Natural killer cell (primary cell): ENCODE measurements around the gene EEF1E1. TPM values are rescaled to one million over a fixed set of nuclear protein-coding genes. Genes with fewer than 3 reads are reported as not detected.

ENCODE experiments used
- ATAC-seq, 3 donors: fragments of 150-1000 bp in 2 of 3; fragments of 200-7000 bp in 1 of 3; cut with Tn5 transposase; 1 replicate in 1 of 3; 2 replicates in 2 of 3; pipeline ENCODE4 v1.10.0; 2021; ENCODE audit warnings: mild to moderate bottlenecking in 2 of 3, moderate library complexity in 2 of 3
- DNase-seq, 2 donors: peaks; one replicate each; pipeline versions ENCODE4 v3.0.0 to v3.0.0-alpha.2; 2013 to 2021; ENCODE audit warnings: mixed read lengths in 1 of 2
- H3K27ac ChIP-seq: one replicate; pipeline ENCODE4 v1.5.1; 2013; ENCODE audit warnings: mild to moderate bottlenecking, low read length
- H3K27me3 ChIP-seq: one replicate; pipeline ENCODE4 v1.6.1; 2013; ENCODE audit warnings: low read length; ENCODE audit not compliant: control insufficient read depth, insufficient read depth
- H3K36me3 ChIP-seq: one replicate; pipeline ENCODE4 v1.6.1; 2013; ENCODE audit warnings: low read length; ENCODE audit not compliant: control insufficient read depth, insufficient read depth
- H3K4me1 ChIP-seq: one replicate; pipeline ENCODE4 v1.6.1; 2013; ENCODE audit warnings: low read length; ENCODE audit not compliant: control insufficient read depth, insufficient read depth
- H3K4me3 ChIP-seq: one replicate; pipeline ENCODE4 v1.5.1; 2013; ENCODE audit warnings: low read length
- H3K9me3 ChIP-seq: one replicate; pipeline ENCODE4 v1.6.1; 2013; ENCODE audit warnings: low read length; ENCODE audit not compliant: control insufficient read depth, insufficient read depth
- H3K27ac Mint-ChIP-seq, 2 donors: one replicate each; pipeline ENCODE4 v1.8.0; 2022; ENCODE audit warnings: mild to moderate bottlenecking in 2 of 2, mixed read lengths in 2 of 2, moderate library complexity in 1 of 2
- H3K27me3 Mint-ChIP-seq, 2 donors: one replicate each; pipeline ENCODE4 v1.8.0; 2022; ENCODE audit warnings: low read depth in 2 of 2, mixed read lengths in 2 of 2
- H3K36me3 Mint-ChIP-seq: one replicate; pipeline ENCODE4 v1.8.0; 2022; ENCODE audit warnings: mixed read lengths
- H3K4me1 Mint-ChIP-seq, 2 donors: one replicate each; pipeline ENCODE4 v1.8.0; 2022; ENCODE audit warnings: mixed read lengths in 2 of 2
- H3K4me3 Mint-ChIP-seq: one replicate; pipeline ENCODE4 v1.8.0; 2022; ENCODE audit warnings: mild to moderate bottlenecking, moderate library complexity, mixed read lengths
- H3K9me3 Mint-ChIP-seq, 2 donors: one replicate each; pipeline ENCODE4 v1.8.0; 2022; ENCODE audit warnings: mixed read lengths in 2 of 2
- CTCF ChIP-seq: fragments of 200-600 bp; IDR thresholded peaks from one replicate; pipeline ENCODE4 v1.8.0; 2022; ENCODE audit warnings: antibody characterized with exemption
- WGBS: methylation state at CpG from one replicate; pipeline ENCODE4 v1.1.7; 2013; ENCODE audit warnings: missing lambda C conversion rate; ENCODE audit not compliant: insufficient coverage; 5-methylcytosine and 5-hydroxymethylcytosine counted together
- intact Hi-C: fragments of 100-400 bp; cut with micrococcal nuclease; formaldehyde crosslinking; loops from one replicate; pipeline ENCODE4 v1.14.2; 2022
- total RNA-seq, 4 donors: library from RNA; stranded (reverse); fragments of 120-200 nt in 1 of 4; gene quantifications; one replicate each; pipeline versions ENCODE4 v1.2.3 to v1.2.4, GENCODE V29; 2013 to 2022

The EEF1E1 gene
- total RNA-seq, 3 donors from 2014 or later (not counting 1 experiment from before 2014, with no cell fraction given) = 9.6 to 13.8 (median 10.2) TPM

GRCh38 chr6:8108759-8109539 lies 6.6 kb upstream of the EEF1E1 start:
- no peak for TF ChIP-seq CTCF
- Mint-ChIP-seq H3K4me1 (no peaks in the 10 kb centered on the region), H3K36me3 (no peaks in the 10 kb centered on the region), H3K27ac (no peak overlapping the region), H3K9me3 (no peaks in the 10 kb centered on the region), H3K4me3 (no peak overlapping the region), H3K27me3 (peaks cover 20 to 61% of the 10 kb centered on the region in 2 donors)
- Histone ChIP-seq H3K4me1 (no peaks in the 10 kb centered on the region), H3K4me3 (no peak overlapping the region), H3K36me3 (no peaks in the 10 kb centered on the region), H3K27me3 (no peaks in the 10 kb centered on the region), H3K27ac (no peak overlapping the region), H3K9me3 (no peaks in the 10 kb centered on the region)
- DNase-seq (no peak), ATAC-seq (no peak)
- WGBS = 79% methylated on average over 13 of the region's 13 CpGs
- intact Hi-C loops = no loop called here

- Histone ChIP-seq H3K27ac (no peak overlapping the region), H3K9me3 (no peaks in the 10 kb centered on the region), H3K36me3 (no peaks in the 10 kb centered on the region), H3K27me3 (no peaks in the 10 kb centered on the region), H3K4me1 (no peaks in the 10 kb centered on the region), H3K4me3 (no peak overlapping the region)
- Mint-ChIP-seq H3K4me3 (no peak overlapping the region), H3K36me3 (no peaks in the 10 kb centered on the region), H3K9me3 (no peaks in the 10 kb centered on the region), H3K27me3 (peaks cover 19 to 59% of the 10 kb centered on the region in 2 donors), H3K27ac (no peak overlapping the region), H3K4me1 (no peaks in the 10 kb centered on the region)
- no peak for DNase-seq
- WGBS = 49% methylated on average over 4 of the region's 4 CpGs
- ATAC-seq = no peak
- intact Hi-C loops = no loop called here
- no peak for TF ChIP-seq CTCF
Observed at GRCh38 chr6:8108031-8108660, 5.8 kb upstream of the EEF1E1 start.

GRCh38 chr6:8105791-8106190 lies 3.4 kb upstream of the EEF1E1 start:
- DNase-seq = no peak
- H3K9me3 Mint-ChIP-seq = no peaks in the 10 kb centered on the region
- no peak overlapping the region for H3K4me3 ChIP-seq
- TF ChIP-seq CTCF = no peak
- ATAC-seq = no peak
- H3K9me3 ChIP-seq = no peaks in the 10 kb centered on the region
- H3K36me3 ChIP-seq = no peaks in the 10 kb centered on the region
- H3K4me1 Mint-ChIP-seq = peaks cover 17 to 20% of the 10 kb centered on the region in 2 donors
- no peaks in the 10 kb centered on the region for H3K27me3 ChIP-seq
- H3K27me3 Mint-ChIP-seq = peaks cover 19 to 51% of the 10 kb centered on the region in 2 donors
- no peak overlapping the region for H3K27ac ChIP-seq
- H3K36me3 Mint-ChIP-seq = no peaks in the 10 kb centered on the region
- intact Hi-C loops = no loop called here
- H3K4me1 ChIP-seq = peaks cover 9% of the 10 kb centered on the region
- H3K4me3 Mint-ChIP-seq = no peak overlapping the region
- H3K27ac Mint-ChIP-seq = no peak overlapping the region
